Gastrocnemius medialis (tissue), 4 donors: ENCODE measurements around the gene ANTXR1.

ENCODE experiments used
- POLR2A ChIP-seq, 2 donors: fragments of 450-650 bp; IDR thresholded peaks; one replicate each; pipeline ENCODE4 v1.6.1; 2017; ENCODE audit warnings: antibody characterized with exemption in 2 of 2, mild to moderate bottlenecking in 2 of 2, moderate library complexity in 2 of 2
- TF ChIP-seq, protein P1 (sequence below), 5 experiments: fragments of 450-650 bp in 3 of 5; fragments of 200-600 bp in 2 of 5; sonication (generic) in 2 of 5; IDR thresholded peaks in 4 of 5; conservative IDR thresholded peaks in 1 of 5; 1 replicate in 4 of 5; 2 replicates in 1 of 5; pipeline ENCODE4 v1.5.1; 2016 to 2019; ENCODE audit warnings: antibody characterized with exemption in 5 of 5, mild to moderate bottlenecking in 3 of 5, moderate library complexity in 3 of 5

DNA sequence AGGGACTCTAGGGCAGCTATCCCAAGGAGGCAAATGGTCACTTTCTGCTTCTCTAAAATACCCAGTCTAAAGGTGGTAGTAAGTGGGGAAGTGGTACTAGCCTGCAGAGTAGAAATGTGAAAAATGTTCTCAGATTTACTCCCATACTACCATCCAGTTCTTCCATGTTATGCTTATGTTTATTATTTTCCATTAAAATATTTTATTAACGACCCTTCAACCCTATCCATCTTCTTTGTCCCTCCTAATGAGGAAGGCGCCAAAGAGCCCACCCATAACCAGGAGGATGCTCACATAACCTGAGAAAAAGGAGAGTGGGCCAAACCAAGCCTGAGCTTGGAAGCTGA lies 153.5 kb downstream of the ANTXR1 start:
- TF ChIP-seq, protein P1, sequence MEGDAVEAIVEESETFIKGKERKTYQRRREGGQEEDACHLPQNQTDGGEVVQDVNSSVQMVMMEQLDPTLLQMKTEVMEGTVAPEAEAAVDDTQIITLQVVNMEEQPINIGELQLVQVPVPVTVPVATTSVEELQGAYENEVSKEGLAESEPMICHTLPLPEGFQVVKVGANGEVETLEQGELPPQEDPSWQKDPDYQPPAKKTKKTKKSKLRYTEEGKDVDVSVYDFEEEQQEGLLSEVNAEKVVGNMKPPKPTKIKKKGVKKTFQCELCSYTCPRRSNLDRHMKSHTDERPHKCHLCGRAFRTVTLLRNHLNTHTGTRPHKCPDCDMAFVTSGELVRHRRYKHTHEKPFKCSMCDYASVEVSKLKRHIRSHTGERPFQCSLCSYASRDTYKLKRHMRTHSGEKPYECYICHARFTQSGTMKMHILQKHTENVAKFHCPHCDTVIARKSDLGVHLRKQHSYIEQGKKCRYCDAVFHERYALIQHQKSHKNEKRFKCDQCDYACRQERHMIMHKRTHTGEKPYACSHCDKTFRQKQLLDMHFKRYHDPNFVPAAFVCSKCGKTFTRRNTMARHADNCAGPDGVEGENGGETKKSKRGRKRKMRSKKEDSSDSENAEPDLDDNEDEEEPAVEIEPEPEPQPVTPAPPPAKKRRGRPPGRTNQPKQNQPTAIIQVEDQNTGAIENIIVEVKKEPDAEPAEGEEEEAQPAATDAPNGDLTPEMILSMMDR (IDR thresholded peaks at IDR 0.05 in 4 of 5, conservative IDR thresholded peaks at IDR 0.05 in 1 of 5): no peak
- TF ChIP-seq POLR2A (IDR thresholded peaks at IDR 0.05): no peak
